ENCODE data around the gene C18orf32.

DNA sequence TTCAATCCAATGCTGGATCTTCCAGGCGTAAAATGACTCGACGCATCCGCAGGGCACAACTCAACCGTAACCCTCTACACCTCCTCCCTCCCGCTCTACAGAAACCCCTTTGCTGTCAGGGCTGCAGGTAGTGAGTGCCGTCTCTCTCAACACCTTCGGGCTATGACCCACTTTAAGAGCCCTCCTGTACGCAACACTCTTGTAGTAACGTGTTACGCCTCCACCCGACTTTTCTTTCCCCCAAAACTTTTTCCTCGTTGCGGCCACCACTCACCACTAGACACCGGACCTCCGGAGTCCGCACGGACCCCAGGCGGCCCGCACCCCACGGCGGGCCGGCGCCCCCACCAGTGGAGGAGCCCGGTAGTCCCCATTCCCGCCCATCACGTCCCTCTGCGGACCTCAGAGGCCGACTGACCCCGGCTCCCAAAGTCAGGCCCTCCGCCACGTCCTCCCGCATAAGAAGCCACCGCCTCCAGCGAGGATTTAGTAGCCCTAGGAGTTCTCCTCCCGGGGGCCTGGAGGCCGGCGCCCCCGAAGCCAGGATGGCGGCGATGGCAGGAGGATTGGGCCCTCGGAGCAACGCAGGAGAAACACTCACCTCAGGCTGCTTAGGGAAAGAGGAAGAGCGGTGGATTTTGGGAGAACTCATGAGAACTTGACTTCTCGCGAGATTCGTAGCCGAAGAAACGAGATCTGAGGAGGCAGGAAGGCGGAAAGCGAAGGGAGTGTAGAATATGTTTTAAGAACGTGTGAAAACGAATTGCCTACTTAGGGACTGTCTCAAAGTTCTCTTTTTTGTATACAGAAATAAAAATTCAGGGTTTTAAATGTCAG lies 5.0 kb upstream of the C18orf32 start, which contains the start of gene RPL17:
- TF ChIP-seq CTCF (IDR thresholded peaks at IDR 0.05; ENCODE audit: low read length) (no peak), EZH2 (optimal IDR thresholded peaks at IDR 0.05; ENCODE audit: low read depth, low read length) (no peak)

Measured in MM.1S (cell line).